Left hindlimb (tissue), 1 donor: ENCODE data around the gene PLD1.

ENCODE experiments used
- DNase-seq: peaks from one replicate; pipeline ENCODE4 v3.0.0-alpha.2; 2018

The PLD1 gene

DNA sequence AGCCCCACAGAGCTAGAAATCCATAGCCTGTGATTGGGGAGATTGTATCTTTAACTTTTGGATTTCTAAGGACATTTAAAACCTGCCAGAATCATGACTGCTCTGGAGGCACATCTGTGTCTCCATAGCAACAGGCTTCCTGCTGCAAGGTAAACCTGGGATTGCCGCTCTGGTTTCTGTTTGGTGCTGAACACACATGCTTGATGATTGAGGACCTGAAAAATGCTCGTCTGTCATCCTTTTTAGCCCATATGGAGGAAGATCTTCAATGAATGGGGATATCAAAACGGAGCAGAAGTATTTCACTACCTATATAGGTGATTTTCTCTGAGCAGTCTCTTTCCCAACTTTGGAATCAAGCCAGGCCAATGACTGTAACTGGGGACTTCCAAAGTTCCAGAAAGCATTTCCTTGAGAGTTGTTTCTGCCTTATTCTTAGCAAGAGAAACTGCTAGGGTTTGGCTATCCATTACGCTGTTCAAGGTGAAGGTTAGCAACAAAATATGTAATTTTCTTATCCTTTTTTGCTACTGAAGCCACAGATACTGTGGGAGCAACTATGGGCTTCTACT, 253.6 kb downstream of the PLD1 start:
- DNase-seq, result no peak

DNA sequence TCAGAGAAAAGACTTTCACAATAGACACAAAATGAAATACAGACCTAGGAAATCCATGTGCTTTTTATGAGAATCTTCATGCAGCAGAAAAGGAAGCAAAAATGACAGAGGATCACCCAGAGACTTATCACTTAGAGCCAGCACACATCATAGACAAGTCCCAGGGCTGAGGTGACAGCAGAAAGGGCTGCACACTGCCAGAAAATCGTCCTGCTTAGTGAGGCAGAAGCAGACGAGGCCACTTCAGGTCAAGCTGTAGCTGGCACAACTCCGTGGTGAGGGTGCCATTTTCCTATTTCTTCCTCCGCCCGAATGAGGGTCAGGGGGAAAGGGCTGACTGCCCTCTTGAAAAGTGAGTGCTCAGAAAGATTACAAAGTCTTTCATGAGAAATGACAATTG, 254.1 kb downstream of the PLD1 start:
- DNase-seq, result no peak

DNA sequence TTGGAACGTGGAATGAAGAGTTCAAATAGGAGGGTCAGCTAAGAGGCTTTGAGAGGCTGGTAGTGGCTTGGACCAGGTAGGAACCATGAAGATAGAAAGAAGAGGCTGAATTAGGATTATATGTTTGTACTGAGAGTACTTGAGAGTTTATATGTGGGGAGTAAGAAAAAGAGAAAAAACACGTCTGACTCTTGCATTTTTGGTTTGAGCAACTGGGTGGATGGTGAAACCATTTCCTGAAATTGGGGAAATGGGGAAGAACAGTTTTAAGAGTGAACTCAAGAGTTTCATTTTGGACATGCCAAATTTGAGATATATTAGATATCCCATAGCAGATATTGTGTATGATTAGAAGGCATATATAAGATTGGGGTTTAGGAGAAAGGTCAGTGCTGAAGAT, 257.2 kb downstream of the PLD1 start:
- DNase-seq, result no peak

DNA sequence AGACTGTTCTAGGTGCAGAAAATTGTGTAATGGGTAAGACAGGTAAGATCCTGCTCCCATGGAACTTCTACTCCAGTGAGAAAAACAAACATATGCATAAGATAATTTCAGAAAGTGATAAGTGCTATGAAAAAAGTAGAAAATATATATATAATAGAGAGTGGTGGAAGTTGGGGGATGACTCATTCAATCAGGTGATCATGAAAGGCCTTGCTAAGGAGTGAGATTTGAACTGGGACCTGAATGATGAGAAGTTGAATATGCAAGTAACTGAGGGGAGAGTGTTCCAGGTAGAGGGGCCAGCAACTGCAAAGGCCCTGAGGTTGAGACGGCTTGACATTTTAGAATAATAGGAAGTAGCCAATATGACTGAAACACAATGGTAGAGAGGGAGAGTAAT, 257.8 kb downstream of the PLD1 start:
- DNase-seq, result no peak

DNA sequence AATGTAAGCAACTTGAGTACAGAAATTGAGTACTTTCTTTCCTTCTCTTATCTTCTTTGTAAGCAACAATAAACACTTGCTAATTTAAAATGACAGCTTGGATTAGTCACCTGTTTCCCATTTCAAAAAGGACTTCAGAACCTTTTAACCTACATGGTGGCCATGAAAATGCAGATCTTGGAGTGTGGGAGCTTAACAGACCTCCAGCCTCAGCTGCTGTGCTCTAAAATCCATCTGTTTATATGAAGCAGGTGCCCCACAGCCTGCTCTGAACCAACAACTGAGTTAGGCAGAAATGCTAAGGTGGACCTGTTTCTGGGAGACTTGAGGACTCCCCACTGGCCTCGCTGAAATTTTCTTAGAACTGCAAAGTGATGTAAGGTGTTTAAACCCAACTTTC, 259.0 kb downstream of the PLD1 start:
- no peak for DNase-seq
